Ovary (tissue), 3 donors: ENCODE data around the gene OAS2.

ENCODE experiments used
- POLR2A ChIP-seq: fragments of 450-650 bp; IDR thresholded peaks from one replicate; pipeline ENCODE4 v1.6.1; 2017; ENCODE audit warnings: antibody characterized with exemption, mild to moderate bottlenecking, moderate library complexity
- TF ChIP-seq, protein P1 (sequence below), 3 donors: fragments of 450-650 bp in 2 of 3; fragments of 200-600 bp in 1 of 3; IDR thresholded peaks; one replicate each; pipeline versions ENCODE4 v1.5.1 to v1.8.0; 2016 to 2022; ENCODE audit warnings: antibody characterized with exemption in 3 of 3, mild to moderate bottlenecking in 1 of 3
- donor health status: DM: no; HTN: no; CAD: no.

DNA sequence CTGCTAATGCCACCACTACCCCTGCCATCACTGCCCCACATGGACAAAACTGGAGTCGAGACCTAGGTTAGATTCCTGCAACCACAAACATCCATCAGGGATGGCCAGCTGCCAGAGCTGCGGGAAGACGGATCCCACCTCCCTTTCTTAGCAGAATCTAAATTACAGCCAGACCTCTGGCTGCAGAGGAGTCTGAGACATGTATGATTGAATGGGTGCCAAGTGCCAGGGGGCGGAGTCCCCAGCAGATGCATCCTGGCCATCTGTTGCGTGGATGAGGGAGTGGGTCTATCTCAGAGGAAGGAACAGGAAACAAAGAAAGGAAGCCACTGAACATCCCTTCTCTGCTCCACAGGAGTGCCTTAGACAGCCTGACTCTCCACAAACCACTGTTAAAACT lies 7.1 kb upstream of the OAS2 start:
- no peak for TF ChIP-seq POLR2A
- TF ChIP-seq, protein P1, sequence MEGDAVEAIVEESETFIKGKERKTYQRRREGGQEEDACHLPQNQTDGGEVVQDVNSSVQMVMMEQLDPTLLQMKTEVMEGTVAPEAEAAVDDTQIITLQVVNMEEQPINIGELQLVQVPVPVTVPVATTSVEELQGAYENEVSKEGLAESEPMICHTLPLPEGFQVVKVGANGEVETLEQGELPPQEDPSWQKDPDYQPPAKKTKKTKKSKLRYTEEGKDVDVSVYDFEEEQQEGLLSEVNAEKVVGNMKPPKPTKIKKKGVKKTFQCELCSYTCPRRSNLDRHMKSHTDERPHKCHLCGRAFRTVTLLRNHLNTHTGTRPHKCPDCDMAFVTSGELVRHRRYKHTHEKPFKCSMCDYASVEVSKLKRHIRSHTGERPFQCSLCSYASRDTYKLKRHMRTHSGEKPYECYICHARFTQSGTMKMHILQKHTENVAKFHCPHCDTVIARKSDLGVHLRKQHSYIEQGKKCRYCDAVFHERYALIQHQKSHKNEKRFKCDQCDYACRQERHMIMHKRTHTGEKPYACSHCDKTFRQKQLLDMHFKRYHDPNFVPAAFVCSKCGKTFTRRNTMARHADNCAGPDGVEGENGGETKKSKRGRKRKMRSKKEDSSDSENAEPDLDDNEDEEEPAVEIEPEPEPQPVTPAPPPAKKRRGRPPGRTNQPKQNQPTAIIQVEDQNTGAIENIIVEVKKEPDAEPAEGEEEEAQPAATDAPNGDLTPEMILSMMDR (IDR thresholded peaks at IDR 0.05): no peak
